ENCODE measurements around the gene DTNB.

DTNB gene

DNA sequence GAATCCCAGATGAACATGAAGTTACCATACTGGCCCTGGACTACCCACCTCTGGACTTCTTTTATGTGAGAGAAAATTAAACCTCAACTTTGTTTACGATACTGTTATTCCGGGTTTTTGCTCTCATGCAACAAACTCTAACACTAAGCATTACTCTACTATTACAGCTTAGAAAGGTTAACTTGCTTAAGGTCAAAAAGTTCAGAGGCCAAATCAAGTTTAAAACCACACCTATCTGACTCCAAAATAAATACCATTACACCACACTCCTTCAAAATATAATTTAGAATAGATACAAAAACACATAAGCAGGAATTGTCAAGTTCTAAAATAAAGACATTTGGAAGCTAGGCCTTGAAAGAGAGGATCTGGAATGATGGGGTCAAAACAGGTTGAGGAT lies 75.0 kb downstream of the DTNB start:
- no peak for DNase-seq (ENCODE audit: low read depth in 1 of 2, low spot score in 1 of 2)
- TF ChIP-seq POLR2AphosphoS5 (IDR thresholded peaks at IDR 0.05; ENCODE audit: low read depth), result no peak
- TF ChIP-seq, protein P1, sequence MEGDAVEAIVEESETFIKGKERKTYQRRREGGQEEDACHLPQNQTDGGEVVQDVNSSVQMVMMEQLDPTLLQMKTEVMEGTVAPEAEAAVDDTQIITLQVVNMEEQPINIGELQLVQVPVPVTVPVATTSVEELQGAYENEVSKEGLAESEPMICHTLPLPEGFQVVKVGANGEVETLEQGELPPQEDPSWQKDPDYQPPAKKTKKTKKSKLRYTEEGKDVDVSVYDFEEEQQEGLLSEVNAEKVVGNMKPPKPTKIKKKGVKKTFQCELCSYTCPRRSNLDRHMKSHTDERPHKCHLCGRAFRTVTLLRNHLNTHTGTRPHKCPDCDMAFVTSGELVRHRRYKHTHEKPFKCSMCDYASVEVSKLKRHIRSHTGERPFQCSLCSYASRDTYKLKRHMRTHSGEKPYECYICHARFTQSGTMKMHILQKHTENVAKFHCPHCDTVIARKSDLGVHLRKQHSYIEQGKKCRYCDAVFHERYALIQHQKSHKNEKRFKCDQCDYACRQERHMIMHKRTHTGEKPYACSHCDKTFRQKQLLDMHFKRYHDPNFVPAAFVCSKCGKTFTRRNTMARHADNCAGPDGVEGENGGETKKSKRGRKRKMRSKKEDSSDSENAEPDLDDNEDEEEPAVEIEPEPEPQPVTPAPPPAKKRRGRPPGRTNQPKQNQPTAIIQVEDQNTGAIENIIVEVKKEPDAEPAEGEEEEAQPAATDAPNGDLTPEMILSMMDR (IDR thresholded peaks at IDR 0.05; ENCODE audit: insufficient read depth, low read length), result no peak
- TF ChIP-seq, protein P2, sequence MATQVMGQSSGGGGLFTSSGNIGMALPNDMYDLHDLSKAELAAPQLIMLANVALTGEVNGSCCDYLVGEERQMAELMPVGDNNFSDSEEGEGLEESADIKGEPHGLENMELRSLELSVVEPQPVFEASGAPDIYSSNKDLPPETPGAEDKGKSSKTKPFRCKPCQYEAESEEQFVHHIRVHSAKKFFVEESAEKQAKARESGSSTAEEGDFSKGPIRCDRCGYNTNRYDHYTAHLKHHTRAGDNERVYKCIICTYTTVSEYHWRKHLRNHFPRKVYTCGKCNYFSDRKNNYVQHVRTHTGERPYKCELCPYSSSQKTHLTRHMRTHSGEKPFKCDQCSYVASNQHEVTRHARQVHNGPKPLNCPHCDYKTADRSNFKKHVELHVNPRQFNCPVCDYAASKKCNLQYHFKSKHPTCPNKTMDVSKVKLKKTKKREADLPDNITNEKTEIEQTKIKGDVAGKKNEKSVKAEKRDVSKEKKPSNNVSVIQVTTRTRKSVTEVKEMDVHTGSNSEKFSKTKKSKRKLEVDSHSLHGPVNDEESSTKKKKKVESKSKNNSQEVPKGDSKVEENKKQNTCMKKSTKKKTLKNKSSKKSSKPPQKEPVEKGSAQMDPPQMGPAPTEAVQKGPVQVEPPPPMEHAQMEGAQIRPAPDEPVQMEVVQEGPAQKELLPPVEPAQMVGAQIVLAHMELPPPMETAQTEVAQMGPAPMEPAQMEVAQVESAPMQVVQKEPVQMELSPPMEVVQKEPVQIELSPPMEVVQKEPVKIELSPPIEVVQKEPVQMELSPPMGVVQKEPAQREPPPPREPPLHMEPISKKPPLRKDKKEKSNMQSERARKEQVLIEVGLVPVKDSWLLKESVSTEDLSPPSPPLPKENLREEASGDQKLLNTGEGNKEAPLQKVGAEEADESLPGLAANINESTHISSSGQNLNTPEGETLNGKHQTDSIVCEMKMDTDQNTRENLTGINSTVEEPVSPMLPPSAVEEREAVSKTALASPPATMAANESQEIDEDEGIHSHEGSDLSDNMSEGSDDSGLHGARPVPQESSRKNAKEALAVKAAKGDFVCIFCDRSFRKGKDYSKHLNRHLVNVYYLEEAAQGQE (IDR thresholded peaks at IDR 0.05; ENCODE audit: insufficient replicate concordance, low read depth), result no peak
- Histone ChIP-seq H3K27me3 (ENCODE audit: insufficient read depth, poor library complexity, severe bottlenecking) (no peaks in the 10 kb centered on the region), H3K4me3 (replicated peaks; ENCODE audit: insufficient read depth, low read length) (no peak overlapping the region), H3K27ac (replicated peaks) (no peak overlapping the region)

DNA sequence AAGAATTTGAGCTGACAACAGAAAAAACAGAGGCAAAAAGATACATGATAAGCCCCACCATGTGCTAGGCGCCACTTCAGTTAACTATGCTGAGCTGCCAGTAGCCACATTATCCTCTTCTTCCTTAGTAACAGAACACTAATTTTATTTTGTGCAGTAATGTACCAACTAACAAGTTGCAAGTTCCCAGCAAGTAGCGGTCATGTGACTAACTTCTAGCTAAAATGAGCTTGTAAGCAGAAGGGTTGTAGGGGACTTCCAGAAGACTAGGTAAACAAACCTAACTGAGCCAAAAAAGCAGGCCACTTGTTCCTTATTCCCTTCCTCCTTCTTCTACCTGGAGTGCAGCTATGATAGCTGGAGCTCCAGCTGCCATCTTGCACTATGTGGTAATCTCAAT lies 75.5 kb downstream of the DTNB start:
- TF ChIP-seq POLR2AphosphoS5 (IDR thresholded peaks at IDR 0.05; ENCODE audit: low read depth), result no peak
- TF ChIP-seq SPI1 (IDR thresholded peaks at IDR 0.05; ENCODE audit: borderline replicate concordance, low read depth), result no peak
- TF ChIP-seq, protein P1 (IDR thresholded peaks at IDR 0.05; ENCODE audit: insufficient read depth, low read length), result no peak
- TF ChIP-seq, protein P2 (IDR thresholded peaks at IDR 0.05; ENCODE audit: insufficient replicate concordance, low read depth), result no peak
- no peak for TF ChIP-seq GABPA (IDR thresholded peaks at IDR 0.05; ENCODE audit: low read depth)
- DNase-seq (ENCODE audit: low read depth in 1 of 2, low spot score in 1 of 2), result no peak

DNA sequence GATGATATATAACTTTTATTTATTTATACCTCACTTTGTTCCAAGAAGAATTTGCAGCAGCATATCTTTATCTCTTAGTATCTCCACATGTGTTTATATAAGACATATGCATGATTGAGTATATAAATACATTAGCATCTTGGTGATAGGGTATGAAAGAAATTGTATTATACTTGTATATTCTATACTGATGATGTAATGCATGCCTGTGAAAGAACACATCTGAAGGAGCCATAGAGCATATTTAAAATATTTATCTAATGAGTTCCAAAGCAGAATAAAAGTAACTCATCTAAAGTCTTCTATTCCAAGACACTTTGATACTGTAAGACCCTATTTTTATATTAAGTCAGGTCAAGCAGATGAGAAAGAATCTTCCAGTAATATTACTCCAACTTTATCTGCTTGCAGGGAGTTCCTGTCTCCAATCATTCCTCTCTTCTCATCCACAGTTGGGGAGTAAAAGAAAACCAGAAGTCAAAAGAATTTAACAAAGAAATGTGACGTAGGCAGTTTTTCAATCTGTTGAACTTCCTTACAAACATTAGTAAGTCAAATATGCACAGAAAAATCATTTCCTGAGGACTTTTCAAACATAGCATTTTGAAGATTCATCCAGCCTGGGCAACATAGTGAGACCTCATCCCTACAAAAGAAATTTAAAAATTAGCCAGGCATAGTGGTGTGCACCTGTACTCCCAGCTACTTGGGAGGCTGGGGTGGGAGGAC lies 76.7 kb downstream of the DTNB start:
- H3K4me3 ChIP-seq (replicated peaks; ENCODE audit: insufficient read depth, low read length), result no peak overlapping the region
- TF ChIP-seq SPI1 (IDR thresholded peaks at IDR 0.05; ENCODE audit: borderline replicate concordance, low read depth) (no peak), GABPA (IDR thresholded peaks at IDR 0.05; ENCODE audit: low read depth) (no peak), POLR2AphosphoS5 (IDR thresholded peaks at IDR 0.05; ENCODE audit: low read depth) (no peak)
- TF ChIP-seq, protein P2 (IDR thresholded peaks at IDR 0.05; ENCODE audit: insufficient replicate concordance, low read depth), result no peak
- TF ChIP-seq, protein P1 (IDR thresholded peaks at IDR 0.05; ENCODE audit: insufficient read depth, low read length), result no peak
- H3K27me3 ChIP-seq (ENCODE audit: insufficient read depth, poor library complexity, severe bottlenecking), result no peaks in the 10 kb centered on the region
- no peak for DNase-seq (ENCODE audit: low read depth in 1 of 2, low spot score in 1 of 2)
- no peak overlapping the region for H3K27ac ChIP-seq (replicated peaks)

More for the DNA sequence above, 75.5 kb downstream of the DTNB start:
- no peaks in the 10 kb centered on the region for H3K27me3 ChIP-seq (ENCODE audit: insufficient read depth, poor library complexity, severe bottlenecking)
- H3K4me3 ChIP-seq (replicated peaks; ENCODE audit: insufficient read depth, low read length), result no peak overlapping the region
- no peak overlapping the region for H3K27ac ChIP-seq (replicated peaks)
